Measurements from ENCODE around the gene TOPAZ1. TPM values are rescaled to one million over a fixed set of nuclear protein-coding genes. Genes with fewer than 3 reads are reported as not detected.

TOPAZ1 gene
- total RNA-seq, 1 donor from 2014 or later: not detected

GRCh38 chr3:44237665-44238064 is 4.0 kb upstream of the TOPAZ1 start:
- intact Hi-C loops (cut with DNase I): no loop called here
- DNase-seq (no peak), ATAC-seq (ENCODE audit: poor library complexity) (no peak)

- intact Hi-C loops (cut with DNase I): no loop called here
- DNase-seq: no peak
- no peak for ATAC-seq (ENCODE audit: poor library complexity)
Measured at GRCh38 chr3:44238889-44239288, 2.8 kb upstream of the TOPAZ1 start.

GRCh38 chr3:44240061-44240460 is 1.6 kb upstream of the TOPAZ1 start:
- intact Hi-C loops (cut with DNase I): no loop called here
- ATAC-seq (ENCODE audit: poor library complexity) (no peak), DNase-seq (no peak)

DNA sequence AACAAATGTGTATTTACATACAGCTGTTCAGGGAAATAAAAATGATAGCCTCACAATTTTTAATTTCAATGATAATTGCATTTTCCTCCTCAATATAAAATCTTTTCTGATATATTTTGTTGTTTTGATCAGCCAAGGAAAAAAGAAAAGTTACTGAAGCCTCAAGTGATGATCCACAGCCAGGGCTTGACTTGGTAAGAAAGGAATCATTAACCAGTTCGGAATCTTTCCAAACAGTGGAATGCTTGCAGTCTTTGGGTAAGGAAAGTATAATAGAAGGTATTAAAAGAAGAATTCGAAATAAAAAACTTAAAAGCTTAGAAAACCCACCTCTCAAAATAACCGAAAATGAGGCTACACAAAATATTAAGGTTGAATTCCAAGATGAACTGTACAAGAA is 1.0 kb downstream of the TOPAZ1 start:
- no peak for ATAC-seq (ENCODE audit: poor library complexity)
- intact Hi-C loops (cut with DNase I): no loop called here
- DNase-seq: no peak

DNA sequence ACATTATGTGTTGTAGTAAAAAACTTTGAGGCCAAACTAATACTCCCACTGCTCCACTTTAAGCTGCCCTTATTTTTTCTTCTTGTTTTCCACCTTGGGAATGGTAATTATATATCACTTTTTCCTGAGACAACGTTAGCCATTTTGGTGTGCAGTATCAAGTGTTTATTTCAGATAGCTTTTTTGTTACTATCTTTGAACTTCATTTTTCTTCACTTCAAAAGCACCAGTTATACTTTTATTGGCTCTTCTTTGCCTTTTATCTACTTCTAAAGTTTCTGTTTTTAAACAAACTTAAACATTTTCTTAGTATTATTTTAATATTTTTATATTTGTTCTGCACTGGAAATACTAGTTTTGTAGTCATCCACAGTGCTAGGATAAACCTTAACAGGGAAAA is 6.5 kb downstream of the TOPAZ1 start:
- intact Hi-C loops (cut with DNase I): no loop called here
- ATAC-seq (ENCODE audit: poor library complexity): no peak

DNA sequence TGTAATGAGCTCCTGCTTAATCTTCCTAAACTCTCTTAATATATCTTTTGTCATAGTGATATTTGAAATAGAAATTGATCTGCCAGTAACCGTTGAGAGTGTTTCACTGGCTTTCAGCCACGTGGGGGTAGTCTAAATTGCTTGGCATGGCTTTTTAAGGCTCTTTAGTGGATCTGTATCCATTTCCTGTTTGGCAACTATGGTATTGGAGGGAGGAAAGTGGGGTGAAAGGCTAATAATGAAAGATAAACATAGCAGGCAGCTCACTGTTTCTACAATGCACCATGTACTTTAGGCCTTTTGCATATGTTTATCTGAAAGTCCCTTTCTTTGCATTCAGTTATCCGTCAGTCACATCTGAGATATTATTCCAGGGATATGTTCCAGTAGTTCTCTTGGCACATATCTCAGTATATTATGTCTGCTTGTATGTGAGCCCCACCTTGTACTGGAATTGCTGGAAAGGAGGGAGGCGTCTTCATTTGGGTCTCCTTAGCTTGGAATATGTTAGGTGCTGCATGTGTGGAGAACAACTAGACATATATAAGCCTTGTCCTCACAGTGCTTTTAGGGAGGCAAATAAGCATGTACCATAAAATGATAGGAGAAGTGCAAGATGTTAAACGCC is 10.8 kb downstream of the TOPAZ1 start:
- intact Hi-C loops (cut with DNase I): no loop called here
- DNase-seq (no peak), ATAC-seq (ENCODE audit: poor library complexity) (no peak)

More for the DNA sequence above, 6.5 kb downstream of the TOPAZ1 start:
- DNase-seq: no peak

DNA sequence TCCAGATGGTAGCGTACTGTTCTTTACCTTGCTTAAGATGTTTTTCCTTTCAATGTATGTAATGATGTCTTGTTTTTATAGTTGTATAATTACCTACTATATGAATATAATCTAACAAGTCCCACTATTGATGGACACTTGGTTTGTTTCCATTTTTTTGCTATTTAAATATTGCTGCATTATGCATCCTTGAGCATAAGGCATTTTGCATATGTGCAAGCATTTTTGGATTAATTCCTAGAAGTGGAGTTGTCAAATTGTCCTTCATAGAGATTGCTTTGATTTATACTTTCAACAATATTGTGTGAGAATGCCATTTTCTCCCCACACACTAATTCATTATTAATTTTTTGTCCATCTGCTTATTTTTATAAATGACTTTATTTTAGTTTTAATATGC is 17.7 kb downstream of the TOPAZ1 start:
- ATAC-seq (ENCODE audit: poor library complexity): no peak
- intact Hi-C loops (cut with DNase I): no loop called here
- DNase-seq: no peak

- intact Hi-C loops (cut with DNase I): no loop called here
- no peak for ATAC-seq (ENCODE audit: poor library complexity)
- no peak for DNase-seq
Measured at GRCh38 chr3:44264146-44264545, 22.5 kb downstream of the TOPAZ1 start.

DNA sequence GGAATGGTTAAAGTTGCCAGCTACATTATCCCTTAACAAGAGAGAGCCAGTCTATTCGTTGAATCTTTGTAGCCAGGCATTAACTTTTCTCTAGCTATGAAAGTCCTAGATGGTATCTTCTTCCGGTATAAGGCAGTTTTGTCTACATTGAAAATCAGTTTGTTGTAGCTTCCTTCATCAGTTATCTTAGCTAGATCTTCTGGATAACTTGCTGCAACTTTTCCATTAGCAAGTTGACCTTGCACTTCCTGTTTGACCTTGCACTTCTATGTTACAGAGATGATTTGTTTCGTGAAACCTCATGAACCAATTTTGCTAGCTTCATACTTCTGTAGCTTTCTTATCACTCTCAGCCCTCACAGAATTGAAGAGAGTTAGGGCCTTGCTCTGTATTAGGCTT is 24.1 kb downstream of the TOPAZ1 start:
- no peak for DNase-seq
- ATAC-seq (ENCODE audit: poor library complexity): no peak
- intact Hi-C loops (cut with DNase I): no loop called here

- no peak for DNase-seq
- intact Hi-C loops (cut with DNase I): no loop called here
- no peak for ATAC-seq (ENCODE audit: poor library complexity)
Measured at GRCh38 chr3:44272191-44272590, 30.5 kb downstream of the TOPAZ1 start.

GRCh38 chr3:44277925-44278324 is 36.2 kb downstream of the TOPAZ1 start:
- no peak for ATAC-seq (ENCODE audit: poor library complexity)
- intact Hi-C loops (cut with DNase I): no loop called here
- no peak for DNase-seq

- intact Hi-C loops (cut with DNase I): no loop called here
- ATAC-seq (ENCODE audit: poor library complexity): no peak
Measured at GRCh38 chr3:44280077-44280476, 38.4 kb downstream of the TOPAZ1 start.

GRCh38 chr3:44280631-44281030 is 38.9 kb downstream of the TOPAZ1 start:
- no peak for DNase-seq
- no peak for ATAC-seq (ENCODE audit: poor library complexity)
- intact Hi-C loops (cut with DNase I): no loop called here

More at GRCh38 chr3:44280077-44280476, 38.4 kb downstream of the TOPAZ1 start:
- DNase-seq: no peak

- ATAC-seq (ENCODE audit: poor library complexity) (no peak), DNase-seq (no peak)
- intact Hi-C loops (cut with DNase I): no loop called here
Measured at GRCh38 chr3:44284949-44285348, 43.3 kb downstream of the TOPAZ1 start.

DNA sequence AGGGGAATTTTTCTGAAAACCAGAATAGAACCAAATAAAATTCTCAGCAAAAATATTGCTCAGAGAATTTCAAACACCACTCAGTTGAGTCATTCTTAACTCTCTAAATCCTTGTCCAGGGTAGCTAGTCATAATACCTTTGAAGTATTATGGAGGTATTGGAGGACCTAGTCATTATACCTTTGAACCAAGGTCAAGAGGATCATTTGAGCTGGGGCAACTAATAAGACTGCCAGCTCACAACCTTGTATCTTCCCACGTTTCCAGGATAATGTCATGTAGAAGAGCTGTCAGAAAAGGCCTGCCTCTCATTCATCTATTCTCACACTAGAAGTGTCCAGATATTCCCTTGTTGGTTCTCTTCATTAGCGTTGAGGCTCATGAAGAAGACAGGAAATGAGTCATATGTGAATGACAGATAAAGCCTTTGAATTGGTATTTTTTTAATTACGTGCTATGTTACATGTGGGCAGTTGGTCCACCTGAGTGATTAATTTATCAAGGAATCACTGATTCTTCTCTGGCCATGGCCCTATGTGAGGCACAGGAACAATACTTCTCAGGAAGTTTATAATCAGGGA is 48.3 kb downstream of the TOPAZ1 start:
- DNase-seq: no peak
- ATAC-seq (ENCODE audit: poor library complexity): no peak
- intact Hi-C loops (cut with DNase I): no loop called here

DNA sequence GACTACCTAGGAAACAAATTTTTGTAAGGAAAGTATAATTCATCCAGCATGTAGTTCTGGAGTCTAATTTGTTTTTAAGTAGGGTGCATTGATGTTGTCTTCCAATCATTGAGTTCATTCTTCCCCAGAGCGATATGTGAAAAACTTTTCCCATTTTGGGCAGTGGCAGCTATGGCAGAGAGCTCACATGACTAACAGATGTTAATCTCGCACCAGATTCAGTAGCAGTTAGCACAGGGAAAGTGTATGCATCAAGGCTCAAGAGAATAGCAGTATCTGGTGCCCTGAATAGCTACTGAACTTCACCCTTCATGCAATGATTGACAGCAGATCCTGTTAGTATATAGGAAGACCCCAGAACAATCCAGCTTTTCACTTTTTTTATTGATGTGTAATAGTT is 50.6 kb downstream of the TOPAZ1 start:
- ATAC-seq (ENCODE audit: poor library complexity) (no peak), DNase-seq (no peak)
- intact Hi-C loops (cut with DNase I): no loop called here

- no peak for ATAC-seq (ENCODE audit: poor library complexity)
- no peak for DNase-seq
- intact Hi-C loops (cut with DNase I): no loop called here
Measured at GRCh38 chr3:44292947-44293346, 51.3 kb downstream of the TOPAZ1 start.

DNA sequence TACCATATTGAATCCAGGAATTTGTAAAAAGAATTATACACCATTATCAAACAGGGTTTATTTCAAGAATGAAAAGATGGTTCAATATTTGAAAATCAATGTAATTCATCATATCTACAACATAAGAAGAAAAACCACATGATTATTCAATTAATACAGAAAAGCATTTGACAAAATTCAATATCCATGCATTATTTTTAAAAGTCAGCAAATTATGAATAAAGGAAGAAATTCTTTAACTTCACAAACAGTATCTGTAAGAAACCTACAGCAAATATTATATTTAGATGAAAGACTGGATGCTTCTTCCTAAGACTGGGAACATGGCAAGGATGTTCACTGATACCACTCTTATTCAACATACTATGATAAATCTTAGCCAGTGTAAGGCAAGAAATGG is 55.6 kb downstream of the TOPAZ1 start:
- intact Hi-C loops (cut with DNase I): no loop called here
- DNase-seq (no peak), ATAC-seq (ENCODE audit: poor library complexity) (no peak)

GRCh38 chr3:44301746-44302145 is 60.1 kb downstream of the TOPAZ1 start:
- intact Hi-C loops (cut with DNase I): no loop called here
- no peak for DNase-seq
- ATAC-seq (ENCODE audit: poor library complexity): no peak

- ATAC-seq (ENCODE audit: poor library complexity) (no peak), DNase-seq (no peak)
- intact Hi-C loops (cut with DNase I): no loop called here
Measured at GRCh38 chr3:44309500-44309899, 67.8 kb downstream of the TOPAZ1 start.

- intact Hi-C loops (cut with DNase I): no loop called here
- no peak for DNase-seq
- ATAC-seq (ENCODE audit: poor library complexity): no peak
Measured at GRCh38 chr3:44318891-44319311, 77.2 kb downstream of the TOPAZ1 start.

Data from Right ventricle myocardium superior (tissue), 1 donor.